Natural killer cell (primary cell): ENCODE results near the gene ZFHX3. TPM values are rescaled to one million over a fixed set of nuclear protein-coding genes. Genes with fewer than 3 reads are reported as not detected.

Experiments used
- ATAC-seq, 3 donors: fragments of 150-1000 bp in 2 of 3; fragments of 200-7000 bp in 1 of 3; cut with Tn5 transposase; 1 replicate in 1 of 3; 2 replicates in 2 of 3; pipeline ENCODE4 v1.10.0; 2021; ENCODE audit warnings: mild to moderate bottlenecking in 2 of 3, moderate library complexity in 2 of 3
- DNase-seq, 2 donors: peaks; one replicate each; pipeline versions ENCODE4 v3.0.0 to v3.0.0-alpha.2; 2013 to 2021; ENCODE audit warnings: mixed read lengths in 1 of 2
- H3K27ac ChIP-seq: one replicate; pipeline ENCODE4 v1.5.1; 2013; ENCODE audit warnings: mild to moderate bottlenecking, low read length
- H3K27me3 ChIP-seq: one replicate; pipeline ENCODE4 v1.6.1; 2013; ENCODE audit warnings: low read length; ENCODE audit not compliant: control insufficient read depth, insufficient read depth
- H3K36me3 ChIP-seq: one replicate; pipeline ENCODE4 v1.6.1; 2013; ENCODE audit warnings: low read length; ENCODE audit not compliant: control insufficient read depth, insufficient read depth
- H3K4me1 ChIP-seq: one replicate; pipeline ENCODE4 v1.6.1; 2013; ENCODE audit warnings: low read length; ENCODE audit not compliant: control insufficient read depth, insufficient read depth
- H3K4me3 ChIP-seq: one replicate; pipeline ENCODE4 v1.5.1; 2013; ENCODE audit warnings: low read length
- H3K9me3 ChIP-seq: one replicate; pipeline ENCODE4 v1.6.1; 2013; ENCODE audit warnings: low read length; ENCODE audit not compliant: control insufficient read depth, insufficient read depth
- H3K27ac Mint-ChIP-seq, 2 donors: one replicate each; pipeline ENCODE4 v1.8.0; 2022; ENCODE audit warnings: mild to moderate bottlenecking in 2 of 2, mixed read lengths in 2 of 2, moderate library complexity in 1 of 2
- H3K27me3 Mint-ChIP-seq, 2 donors: one replicate each; pipeline ENCODE4 v1.8.0; 2022; ENCODE audit warnings: low read depth in 2 of 2, mixed read lengths in 2 of 2
- H3K36me3 Mint-ChIP-seq: one replicate; pipeline ENCODE4 v1.8.0; 2022; ENCODE audit warnings: mixed read lengths
- H3K4me1 Mint-ChIP-seq, 2 donors: one replicate each; pipeline ENCODE4 v1.8.0; 2022; ENCODE audit warnings: mixed read lengths in 2 of 2
- H3K4me3 Mint-ChIP-seq: one replicate; pipeline ENCODE4 v1.8.0; 2022; ENCODE audit warnings: mild to moderate bottlenecking, moderate library complexity, mixed read lengths
- H3K9me3 Mint-ChIP-seq, 2 donors: one replicate each; pipeline ENCODE4 v1.8.0; 2022; ENCODE audit warnings: mixed read lengths in 2 of 2
- CTCF ChIP-seq: fragments of 200-600 bp; IDR thresholded peaks from one replicate; pipeline ENCODE4 v1.8.0; 2022; ENCODE audit warnings: antibody characterized with exemption
- WGBS: methylation state at CpG from one replicate; pipeline ENCODE4 v1.1.7; 2013; ENCODE audit warnings: missing lambda C conversion rate; ENCODE audit not compliant: insufficient coverage; 5-methylcytosine and 5-hydroxymethylcytosine counted together
- intact Hi-C: fragments of 100-400 bp; cut with micrococcal nuclease; formaldehyde crosslinking; loops from one replicate; pipeline ENCODE4 v1.14.2; 2022
- total RNA-seq, 4 donors: library from RNA; stranded (reverse); fragments of 120-200 nt in 1 of 4; gene quantifications; one replicate each; pipeline versions ENCODE4 v1.2.3 to v1.2.4, GENCODE V29; 2013 to 2022

ZFHX3 gene
- total RNA-seq, 3 donors from 2014 or later (not counting 1 experiment from before 2014, with no cell fraction given): 5.8 to 7.8 (median 7.5) TPM

- peaks cover 18 to 25% of the 10 kb centered on the region in 2 donors for H3K4me1 Mint-ChIP-seq
- Histone ChIP-seq H3K36me3 (no peaks in the 10 kb centered on the region), H3K4me1 (peaks cover 13% of the 10 kb centered on the region), H3K27ac (no peak overlapping the region), H3K9me3 (no peaks in the 10 kb centered on the region), H3K4me3 (no peak overlapping the region), H3K27me3 (no peaks in the 10 kb centered on the region)
- H3K36me3 Mint-ChIP-seq: no peaks in the 10 kb centered on the region
- no peaks in the 10 kb centered on the region for H3K9me3 Mint-ChIP-seq
- H3K27me3 Mint-ChIP-seq: no peaks in the 10 kb centered on the region
- TF ChIP-seq CTCF: no peak
- WGBS: 85% methylated on average over 8 of the region's 11 CpGs
- DNase-seq (no peak), ATAC-seq (no peak)
- intact Hi-C loops: no loop called here
- no peak overlapping the region for H3K27ac Mint-ChIP-seq
- H3K4me3 Mint-ChIP-seq: no peak overlapping the region
Measured at GRCh38 chr16:72854267-72854959, 193.5 kb downstream of the ZFHX3 start.

- no peak for TF ChIP-seq CTCF
- whole genome bisulfite sequencing: 43% methylated on average over 4 of the region's 4 CpGs
- H3K9me3 Mint-ChIP-seq: no peaks in the 10 kb centered on the region
- H3K27ac ChIP-seq: no peak overlapping the region
- H3K9me3 ChIP-seq: no peaks in the 10 kb centered on the region
- ATAC-seq (no peak), DNase-seq (no peak)
- no peaks in the 10 kb centered on the region for H3K27me3 Mint-ChIP-seq
- intact Hi-C loops: no loop called here
- H3K27ac Mint-ChIP-seq: no peak overlapping the region
- H3K36me3 ChIP-seq: no peaks in the 10 kb centered on the region
- H3K4me1 Mint-ChIP-seq: peaks cover 18 to 27% of the 10 kb centered on the region in 2 donors
- H3K27me3 ChIP-seq: no peaks in the 10 kb centered on the region
- no peaks in the 10 kb centered on the region for H3K36me3 Mint-ChIP-seq
- H3K4me3 Mint-ChIP-seq: no peak overlapping the region
- peaks cover 13% of the 10 kb centered on the region for H3K4me1 ChIP-seq
- no peak overlapping the region for H3K4me3 ChIP-seq
Measured at GRCh38 chr16:72853575-72854266, 194.2 kb downstream of the ZFHX3 start.

GRCh38 chr16:72852421-72852820 is 195.5 kb downstream of the ZFHX3 start:
- Histone ChIP-seq H3K9me3 (no peaks in the 10 kb centered on the region), H3K27me3 (no peaks in the 10 kb centered on the region), H3K4me3 (no peak overlapping the region), H3K36me3 (no peaks in the 10 kb centered on the region), H3K4me1 (peaks cover 13% of the 10 kb centered on the region), H3K27ac (no peak overlapping the region)
- intact Hi-C loops: no loop called here
- H3K36me3 Mint-ChIP-seq: no peaks in the 10 kb centered on the region
- H3K27ac Mint-ChIP-seq: no peak overlapping the region
- ATAC-seq (no peak), DNase-seq (no peak)
- TF ChIP-seq CTCF: no peak
- no peaks in the 10 kb centered on the region for H3K9me3 Mint-ChIP-seq
- no peak overlapping the region for H3K4me3 Mint-ChIP-seq
- H3K4me1 Mint-ChIP-seq: peaks cover 18 to 29% of the 10 kb centered on the region in 2 donors
- H3K27me3 Mint-ChIP-seq: no peaks in the 10 kb centered on the region
- 92% methylated on average over 1 of the region's 1 CpG for WGBS
